GM23248 (cell line): ENCODE data around the gene IRF9. TPM values are rescaled to one million over a fixed set of nuclear protein-coding genes. Genes with fewer than 3 reads are reported as not detected.

Source experiments
- DNase-seq: peaks from one replicate; pipeline ENCODE4 v3.0.0-alpha.2; 2015
- H2AFZ ChIP-seq: fragments of 200-600 bp; sonication (generic); 2 replicates; pipeline ENCODE4 v1.6.1; 2016; ENCODE audit warnings: antibody characterized with exemption
- H3F3A ChIP-seq: fragments of 200-600 bp; sonication (generic); 2 replicates; pipeline ENCODE4 v1.6.1; 2016; ENCODE audit warnings: mild to moderate bottlenecking, antibody characterized with exemption, mixed run types; ENCODE audit not compliant: insufficient read depth
- H3K27ac ChIP-seq: fragments of 200-600 bp; sonication (generic); 2 replicates; pipeline ENCODE4 v1.5.1; 2016; ENCODE audit warnings: mild to moderate bottlenecking
- H3K27me3 ChIP-seq: fragments of 200-600 bp; sonication (generic); replicated peaks from 2 replicates; pipeline ENCODE4 v1.6.1; 2016; ENCODE audit warnings: mild to moderate bottlenecking; ENCODE audit not compliant: insufficient read depth
- H3K36me3 ChIP-seq: fragments of 200-600 bp; sonication (generic); 2 replicates; pipeline ENCODE4 v1.6.1; 2016; ENCODE audit warnings: low read depth, mild to moderate bottlenecking
- H3K4me1 ChIP-seq: fragments of 200-600 bp; sonication (generic); 2 replicates; pipeline ENCODE4 v1.6.1; 2016; ENCODE audit warnings: mild to moderate bottlenecking; ENCODE audit not compliant: insufficient read depth
- H3K4me2 ChIP-seq: fragments of 200-600 bp; sonication (generic); one replicate; pipeline ENCODE4 v1.6.1; 2016; ENCODE audit warnings: mild to moderate bottlenecking; ENCODE audit not compliant: unreplicated experiment
- H3K4me3 ChIP-seq: fragments of 200-600 bp; sonication (generic); 2 replicates; pipeline ENCODE4 v1.5.1; 2016; ENCODE audit warnings: mild to moderate bottlenecking
- H3K79me2 ChIP-seq: fragments of 200-600 bp; sonication (generic); 2 replicates; pipeline ENCODE4 v1.6.1; 2016; ENCODE audit warnings: mild to moderate bottlenecking; ENCODE audit not compliant: insufficient read depth
- H3K9ac ChIP-seq: fragments of 200-600 bp; sonication (generic); 2 replicates; pipeline ENCODE4 v1.6.1; 2016; ENCODE audit warnings: mild to moderate bottlenecking
- H3K9me2 ChIP-seq: fragments of 200-600 bp; sonication (generic); 2 replicates; pipeline ENCODE4 v1.6.1; 2016; ENCODE audit warnings: mixed run types, mild to moderate bottlenecking, moderate library complexity; ENCODE audit not compliant: insufficient read depth
- H3K9me3 ChIP-seq: fragments of 200-600 bp; sonication (generic); one replicate; pipeline ENCODE4 v1.6.1; 2017; ENCODE audit warnings: low read depth
- H4K20me1 ChIP-seq: fragments of 200-600 bp; sonication (generic); 2 replicates; pipeline ENCODE4 v1.6.0; 2016; ENCODE audit not compliant: insufficient read depth
- EZH2 ChIP-seq: fragments of 200-600 bp; sonication (generic); IDR thresholded peaks from 2 replicates; pipeline ENCODE4 v1.6.1; 2018; ENCODE audit warnings: antibody characterized with exemption, mild to moderate bottlenecking; ENCODE audit not compliant: insufficient read depth, poor library complexity, severe bottlenecking
- EZH2phosphoT487 ChIP-seq: fragments of 200-600 bp; sonication (generic); IDR thresholded peaks from 2 replicates; pipeline ENCODE4 v1.6.1; 2018; ENCODE audit warnings: antibody characterized with exemption, moderate library complexity, mild to moderate bottlenecking, low read depth; ENCODE audit not compliant: insufficient read depth
- WGBS, 2 experiments: methylation state at CpG; one replicate each; pipeline ENCODE4 v1.1.6; 2015 to 2017; ENCODE audit warnings: low lambda C conversion rate in 2 of 2, low coverage in 1 of 2; ENCODE audit errors: missing lambda C conversion rate in 2 of 2; 5-methylcytosine and 5-hydroxymethylcytosine counted together
- in situ Hi-C: fragments of 300-500 bp; cut with MboI; formaldehyde crosslinking; loops from 2 replicates; pipeline ENCODE4 v1.15.0; 2020
- polyA plus RNA-seq: library from polyadenylated mRNA; unstranded; fragments of >200 nt; fragmentation: Nextera tagmentation; extraction: Ambion mirVana; gene quantifications from 2 replicates; pipeline ENCODE4 v1.2.1, GENCODE V29; 2016
- total RNA-seq: library from RNA; depleted of rRNA; stranded (reverse); fragments of >200 nt; shearing (Covaris generic); gene quantifications from 2 replicates; pipeline ENCODE4 v1.2.3, GENCODE V29; 2014

The IRF9 gene
- total and polyA plus RNA-seq, 2 experiments from 2014 or later, result 56.7 to 87.1 TPM

DNA sequence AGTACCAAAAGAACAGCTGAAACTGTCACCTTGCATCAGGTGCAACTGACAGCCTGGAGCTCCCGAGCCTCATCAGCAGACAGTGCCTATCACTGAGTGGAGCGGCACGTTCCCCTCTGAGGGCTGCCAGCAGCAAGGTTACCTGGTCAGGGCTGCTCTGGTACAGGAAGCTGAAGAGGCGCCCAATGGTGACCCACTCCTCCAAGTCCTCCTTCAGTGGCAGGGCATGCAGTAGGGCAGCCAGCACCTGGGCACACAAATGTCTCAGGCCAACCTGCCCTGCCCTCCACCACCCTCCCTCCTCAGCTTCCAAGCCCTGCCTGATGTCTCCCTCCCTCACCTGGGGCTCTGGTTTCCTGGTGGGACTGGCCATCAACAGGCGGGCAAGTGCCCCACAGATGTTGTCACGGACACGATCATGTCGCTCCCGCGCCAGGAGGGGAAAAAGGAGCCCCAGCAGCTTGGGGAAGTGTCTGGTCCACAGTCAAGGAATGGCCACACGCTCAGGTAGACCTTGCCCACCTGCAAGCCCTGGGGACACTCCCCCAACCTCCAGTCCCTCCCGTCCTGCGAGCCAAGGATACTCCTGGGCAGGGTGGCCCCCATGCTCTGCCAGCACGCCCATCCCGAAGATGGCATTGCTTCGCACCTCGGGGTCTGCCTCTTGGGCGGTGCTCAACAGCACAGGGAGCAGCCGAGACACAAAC, 20.5 kb downstream of the IRF9 start:
- no peak overlapping the region for H3K9ac ChIP-seq
- TF ChIP-seq EZH2phosphoT487 (no peak), EZH2 (no peak)
- no peak overlapping the region for H3K4me2 ChIP-seq
- DNase-seq, result no peak
- H3K9me3 ChIP-seq, result no peaks in the 10 kb centered on the region
- H3K27me3 ChIP-seq, result no peaks in the 10 kb centered on the region
- peaks cover 9% of the 10 kb centered on the region; the same call in 1 of the 2 replicates for H3K4me1 ChIP-seq
- no peak overlapping the region for H2AFZ ChIP-seq
- no peaks in the 10 kb centered on the region for H3K9me2 ChIP-seq
- no peak overlapping the region for H3K27ac ChIP-seq
- in situ Hi-C loops, result no loop called here
- H3K4me3 ChIP-seq, result no peak overlapping the region
- H3K36me3 ChIP-seq, result peaks cover 28% of the 10 kb centered on the region; the same call in 1 of the 2 replicates
- H3K79me2 ChIP-seq, result peaks cover 4% of the 10 kb centered on the region
- H4K20me1 ChIP-seq, result no peaks in the 10 kb centered on the region
- WGBS, 2 experiments, result 90 to 95% methylated on average over 17 to 19 of the region's 19 CpGs
- H3F3A ChIP-seq, result peaks cover 22% of the 10 kb centered on the region

DNA sequence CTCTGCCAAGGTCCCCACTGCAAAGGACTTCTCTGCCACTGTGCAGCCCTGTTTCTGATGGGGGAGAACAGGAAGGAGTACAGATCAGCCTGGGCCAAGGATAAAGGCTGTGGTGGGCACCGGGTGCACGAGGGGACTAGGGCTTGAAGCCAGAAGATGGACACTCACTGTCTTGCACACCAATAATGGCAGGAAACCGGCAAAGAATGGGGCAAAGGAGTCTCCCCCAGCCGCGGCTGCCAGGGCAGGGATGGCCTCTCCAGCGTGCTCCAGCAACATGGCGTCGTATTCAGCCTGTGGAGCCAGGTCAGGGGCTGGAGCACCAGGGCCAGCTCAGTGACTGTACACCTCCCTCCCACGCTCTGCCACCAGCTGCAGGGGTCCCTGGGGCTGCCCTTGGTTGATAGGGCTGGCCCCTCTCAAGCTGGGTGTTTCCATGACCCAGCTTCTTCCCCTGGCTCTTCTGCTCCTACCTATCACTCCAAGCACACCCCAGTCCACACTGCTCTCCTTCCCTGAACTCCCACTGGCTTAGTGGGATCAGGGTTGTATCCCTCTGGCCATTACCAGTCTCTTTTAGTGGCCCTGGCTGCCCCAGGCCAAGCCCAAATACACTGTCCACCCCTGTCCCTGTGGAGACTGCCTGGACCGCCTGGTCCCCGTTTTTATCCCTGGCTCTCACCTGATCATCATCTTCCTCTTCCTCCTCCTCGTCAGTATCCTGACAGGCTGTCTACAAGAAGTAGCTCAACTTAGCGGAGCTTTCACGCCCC, 21.2 kb downstream of the IRF9 start:
- H3K4me1 ChIP-seq, result peaks cover 10% of the 10 kb centered on the region
- no peak overlapping the region for H3K27ac ChIP-seq
- in situ Hi-C loops, result no loop called here
- no peaks in the 10 kb centered on the region for H4K20me1 ChIP-seq
- no peak overlapping the region for H2AFZ ChIP-seq
- peaks cover 12% of the 10 kb centered on the region for H3K79me2 ChIP-seq
- no peaks in the 10 kb centered on the region for H3K9me2 ChIP-seq
- H3K4me2 ChIP-seq, result no peak overlapping the region
- H3F3A ChIP-seq, result peaks cover 22% of the 10 kb centered on the region
- H3K36me3 ChIP-seq, result peaks cover 25% of the 10 kb centered on the region; the same call in 1 of the 2 replicates
- no peak for DNase-seq
- WGBS, 2 experiments, result 91% methylated on average over 14 of the region's 14 CpGs
- no peaks in the 10 kb centered on the region for H3K9me3 ChIP-seq
- H3K9ac ChIP-seq, result no peak overlapping the region
- no peak overlapping the region for H3K4me3 ChIP-seq
- no peaks in the 10 kb centered on the region for H3K27me3 ChIP-seq
- TF ChIP-seq EZH2phosphoT487 (no peak), EZH2 (no peak)

DNA sequence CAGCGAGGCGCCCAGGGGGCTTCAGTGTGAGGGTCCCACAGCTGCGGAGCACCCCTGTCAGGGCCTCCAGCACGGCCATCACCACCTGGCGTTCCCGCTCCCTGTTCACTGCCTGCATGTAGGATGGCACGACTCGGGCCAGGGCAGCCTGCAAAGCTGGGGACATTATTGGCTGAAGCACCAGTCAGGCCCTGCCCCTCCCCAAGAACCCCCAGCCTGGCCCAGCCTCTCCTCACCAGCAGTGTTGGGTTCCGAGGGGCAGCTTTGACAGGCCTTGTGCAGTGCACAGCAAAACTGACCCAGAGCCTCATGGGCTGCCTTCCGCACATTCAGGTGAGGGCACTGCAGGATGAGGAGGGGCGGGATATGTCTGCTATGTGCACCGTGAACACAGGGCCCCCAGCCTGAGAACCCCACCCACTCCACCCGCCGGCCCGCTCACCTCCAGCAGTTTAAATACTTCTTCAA, 22.0 kb downstream of the IRF9 start:
- Histone ChIP-seq H3K27me3 (no peaks in the 10 kb centered on the region), H3K27ac (no peak overlapping the region), H2AFZ (no peak overlapping the region), H3K36me3 (peaks cover 25% of the 10 kb centered on the region; the same call in 1 of the 2 replicates), H4K20me1 (no peaks in the 10 kb centered on the region), H3K4me1 (peaks cover 17% of the 10 kb centered on the region), H3F3A (peaks cover 22% of the 10 kb centered on the region), H3K9ac (no peak overlapping the region), H3K9me3 (no peaks in the 10 kb centered on the region), H3K79me2 (peaks cover 19% of the 10 kb centered on the region), H3K9me2 (no peaks in the 10 kb centered on the region), H3K4me2 (no peak overlapping the region), H3K4me3 (no peak overlapping the region)
- 96 to 97% methylated on average over 10 to 15 of the region's 15 CpGs for WGBS, 2 experiments
- DNase-seq, result no peak
- in situ Hi-C loops, result no loop called here
- TF ChIP-seq EZH2phosphoT487, result no peak
- no peak for TF ChIP-seq EZH2

DNA sequence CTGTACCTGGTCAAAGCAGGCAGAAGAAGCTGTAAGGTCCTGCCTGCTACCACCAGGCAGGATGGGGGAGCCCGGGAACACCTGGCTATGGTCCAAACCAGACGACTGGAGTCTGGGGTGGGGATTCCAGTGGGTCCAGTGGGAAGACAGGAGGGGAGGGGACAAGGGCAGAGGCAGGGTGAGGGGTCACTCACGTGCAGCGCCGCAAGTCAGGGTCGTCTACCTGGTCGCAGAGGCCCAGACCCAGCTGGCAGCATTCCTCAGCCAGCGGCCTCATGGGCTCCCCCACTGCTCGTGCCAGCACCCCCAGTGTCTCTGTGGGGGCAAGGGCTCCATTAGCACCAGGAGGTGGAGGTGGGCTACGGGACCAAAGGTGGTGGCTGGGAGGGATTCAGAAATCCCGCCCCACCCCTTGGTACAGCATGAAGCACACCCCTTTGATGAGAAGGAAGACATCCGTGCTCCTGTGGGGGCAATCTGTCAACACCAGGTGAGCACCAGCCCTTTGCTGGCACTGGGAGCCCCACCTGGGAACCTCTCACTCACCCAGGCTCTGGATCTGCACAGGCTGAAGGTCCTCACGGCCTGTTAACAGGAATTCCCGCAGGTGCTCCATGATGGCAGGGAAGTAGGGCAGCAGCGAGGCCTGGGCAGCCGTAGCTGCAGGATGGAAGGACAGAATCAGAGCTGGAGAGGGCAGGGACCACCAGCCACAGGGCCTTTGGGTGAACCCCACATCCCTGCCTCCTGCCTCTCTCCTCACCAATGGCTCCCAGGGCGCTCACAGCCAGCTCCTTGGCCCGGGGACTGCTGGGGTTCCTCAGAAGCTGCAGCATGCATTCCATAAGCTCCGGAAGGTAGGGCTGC, 23.3 kb downstream of the IRF9 start:
- in situ Hi-C loops, result no loop called here
- WGBS, 2 experiments, result 82 to 86% methylated on average over 12 to 19 of the region's 19 CpGs
- DNase-seq, result no peak
- H3K27ac ChIP-seq, result no peak overlapping the region
- no peak overlapping the region for H3K4me3 ChIP-seq
- no peak overlapping the region for H2AFZ ChIP-seq
- no peaks in the 10 kb centered on the region for H4K20me1 ChIP-seq
- H3K79me2 ChIP-seq, result peaks cover 23% of the 10 kb centered on the region
- H3K4me2 ChIP-seq, result no peak overlapping the region
- H3K4me1 ChIP-seq, result peaks cover 22% of the 10 kb centered on the region
- H3K9ac ChIP-seq, result no peak overlapping the region
- H3K9me2 ChIP-seq, result no peaks in the 10 kb centered on the region
- H3K27me3 ChIP-seq, result no peaks in the 10 kb centered on the region
- H3K36me3 ChIP-seq, result peaks cover 12% of the 10 kb centered on the region; the same call in 1 of the 2 replicates
- no peaks in the 10 kb centered on the region for H3K9me3 ChIP-seq
- peaks cover 24% of the 10 kb centered on the region for H3F3A ChIP-seq
- TF ChIP-seq EZH2, result no peak
- TF ChIP-seq EZH2phosphoT487, result no peak
